Uterus (tissue), 4 donors: ENCODE results near the gene ZNF892. TPM values are rescaled to one million over a fixed set of nuclear protein-coding genes. Genes with fewer than 3 reads are reported as not detected.

ENCODE experiments used
- DNase-seq, 2 donors: peaks; one replicate each; pipeline ENCODE4 v3.0.0-alpha.2; 2019 to 2020
- H3K27ac ChIP-seq, 2 donors: fragments of 200-600 bp; sonication (generic); 1 replicate in 1 of 2; 2 replicates in 1 of 2; pipeline ENCODE4 v1.5.1; 2016 to 2018
- H3K27me3 ChIP-seq, 2 donors: fragments of 200-600 bp; sonication (generic); one replicate each; pipeline ENCODE4 v1.5.1; 2018 to 2019; ENCODE audit warnings: control low read depth in 1 of 2
- H3K36me3 ChIP-seq, 2 donors: fragments of 200-600 bp; sonication (generic); one replicate each; pipeline ENCODE4 v1.5.1; 2019; ENCODE audit warnings: control low read depth in 1 of 2
- H3K4me1 ChIP-seq, 2 donors: fragments of 200-600 bp; sonication (generic); one replicate each; pipeline ENCODE4 v1.5.1; 2018 to 2019; ENCODE audit warnings: control low read depth in 1 of 2
- H3K4me3 ChIP-seq, 2 donors: fragments of 200-600 bp; sonication (generic); 1 replicate in 1 of 2; 2 replicates in 1 of 2; pipeline ENCODE4 v1.5.1; 2018 to 2019; ENCODE audit warnings: mild to moderate bottlenecking in 1 of 2
- H3K9me3 ChIP-seq, 2 donors: fragments of 200-600 bp; sonication (generic); one replicate each; pipeline ENCODE4 v1.5.1; 2019; ENCODE audit warnings: control low read depth in 1 of 2
- POLR2A ChIP-seq, 2 donors: fragments of 450-650 bp; IDR thresholded peaks; one replicate each; pipeline ENCODE4 v1.6.1; 2016; ENCODE audit warnings: antibody characterized with exemption in 2 of 2, mild to moderate bottlenecking in 1 of 2, moderate library complexity in 1 of 2
- intact Hi-C: fragments of 100-400 bp; cut with DNase I; formaldehyde crosslinking; loops from one replicate; pipeline ENCODE4 v1.15.1; 2023; ENCODE audit warnings: low total_unique reads
- total RNA-seq, 4 donors: library from RNA; depleted of rRNA in 3 of 4; stranded (reverse); fragments of >200 nt in 3 of 4; gene quantifications; one replicate each; pipeline versions ENCODE4 v1.1.0 to v1.2.4, GENCODE V29; 2014 to 2023
- TF ChIP-seq, protein P1 (sequence below), 4 experiments: fragments of 200-600 bp in 2 of 4; fragments of 450-650 bp in 2 of 4; sonication (generic) in 2 of 4; IDR thresholded peaks; one replicate each; pipeline ENCODE4 v1.5.1; 2016 to 2019; ENCODE audit warnings: antibody characterized with exemption in 4 of 4, mild to moderate bottlenecking in 2 of 4, moderate library complexity in 1 of 4
- donor health status: DM: yes; HTN: yes; CAD: no.

ZNF892 gene
- total RNA-seq, 4 donors from 2014 or later = 0.88 to 19.6 (median 6.9) TPM

DNA sequence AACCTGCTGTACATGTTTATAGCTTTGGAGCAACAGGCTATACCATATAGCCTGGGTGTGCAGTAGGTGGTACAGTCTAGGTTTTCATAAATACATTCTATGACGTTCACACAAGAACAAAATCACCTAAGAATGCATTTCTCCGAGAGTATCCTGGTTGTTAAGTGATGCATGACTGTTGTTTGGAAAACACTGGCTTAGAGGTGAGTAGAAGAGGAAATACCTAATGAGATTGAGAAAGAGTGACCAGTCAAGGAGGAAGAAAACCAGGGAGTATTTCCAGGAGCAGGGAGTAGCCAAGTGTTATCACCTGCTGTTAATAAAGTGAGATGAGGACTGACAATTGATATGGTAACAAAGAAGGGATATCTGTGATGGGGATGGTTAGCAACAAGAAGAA lies 2.9 kb upstream of the ZNF892 start:
- no peak overlapping the region for H3K27ac ChIP-seq
- peaks cover 0 to 5% of the 10 kb centered on the region in 2 donors for H3K4me1 ChIP-seq
- DNase-seq = no peak
- no peaks in the 10 kb centered on the region for H3K27me3 ChIP-seq
- TF ChIP-seq, protein P1, sequence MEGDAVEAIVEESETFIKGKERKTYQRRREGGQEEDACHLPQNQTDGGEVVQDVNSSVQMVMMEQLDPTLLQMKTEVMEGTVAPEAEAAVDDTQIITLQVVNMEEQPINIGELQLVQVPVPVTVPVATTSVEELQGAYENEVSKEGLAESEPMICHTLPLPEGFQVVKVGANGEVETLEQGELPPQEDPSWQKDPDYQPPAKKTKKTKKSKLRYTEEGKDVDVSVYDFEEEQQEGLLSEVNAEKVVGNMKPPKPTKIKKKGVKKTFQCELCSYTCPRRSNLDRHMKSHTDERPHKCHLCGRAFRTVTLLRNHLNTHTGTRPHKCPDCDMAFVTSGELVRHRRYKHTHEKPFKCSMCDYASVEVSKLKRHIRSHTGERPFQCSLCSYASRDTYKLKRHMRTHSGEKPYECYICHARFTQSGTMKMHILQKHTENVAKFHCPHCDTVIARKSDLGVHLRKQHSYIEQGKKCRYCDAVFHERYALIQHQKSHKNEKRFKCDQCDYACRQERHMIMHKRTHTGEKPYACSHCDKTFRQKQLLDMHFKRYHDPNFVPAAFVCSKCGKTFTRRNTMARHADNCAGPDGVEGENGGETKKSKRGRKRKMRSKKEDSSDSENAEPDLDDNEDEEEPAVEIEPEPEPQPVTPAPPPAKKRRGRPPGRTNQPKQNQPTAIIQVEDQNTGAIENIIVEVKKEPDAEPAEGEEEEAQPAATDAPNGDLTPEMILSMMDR (IDR thresholded peaks at IDR 0.05) = no peak
- TF ChIP-seq POLR2A (IDR thresholded peaks at IDR 0.05) = no peak
- no peaks in the 10 kb centered on the region for H3K36me3 ChIP-seq
- intact Hi-C loops = no loop called here
- H3K9me3 ChIP-seq = no peaks in the 10 kb centered on the region
- H3K4me3 ChIP-seq = no peak overlapping the region

DNA sequence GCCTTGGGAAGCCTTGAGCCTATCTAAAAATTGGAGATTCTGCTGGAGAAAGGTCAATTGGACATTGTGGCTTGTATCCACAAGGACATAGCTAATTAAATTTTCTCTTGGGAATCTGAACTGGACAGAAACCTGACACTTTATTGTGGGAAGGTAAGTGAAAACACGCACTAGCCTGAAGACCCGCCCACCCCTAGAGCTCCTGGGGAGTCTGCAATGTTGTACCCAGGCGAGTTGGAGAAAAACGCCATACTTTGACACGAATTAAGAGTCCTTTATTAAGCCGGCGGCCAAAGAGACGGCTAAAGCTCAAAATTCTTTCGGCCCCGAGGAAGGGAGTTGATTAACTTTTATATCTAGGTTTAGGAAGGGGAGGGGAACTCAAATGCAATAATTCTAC lies 1.2 kb upstream of the ZNF892 start:
- intact Hi-C loops = no loop called here
- TF ChIP-seq POLR2A (IDR thresholded peaks at IDR 0.05) = no peak
- TF ChIP-seq, protein P1 (IDR thresholded peaks at IDR 0.05) = no peak
- Histone ChIP-seq H3K36me3 (no peaks in the 10 kb centered on the region), H3K27ac (no peak overlapping the region), H3K27me3 (no peaks in the 10 kb centered on the region), H3K4me1 (peaks cover 0 to 5% of the 10 kb centered on the region in 2 donors), H3K4me3 (no peak overlapping the region), H3K9me3 (no peaks in the 10 kb centered on the region)
- no peak for DNase-seq

DNA sequence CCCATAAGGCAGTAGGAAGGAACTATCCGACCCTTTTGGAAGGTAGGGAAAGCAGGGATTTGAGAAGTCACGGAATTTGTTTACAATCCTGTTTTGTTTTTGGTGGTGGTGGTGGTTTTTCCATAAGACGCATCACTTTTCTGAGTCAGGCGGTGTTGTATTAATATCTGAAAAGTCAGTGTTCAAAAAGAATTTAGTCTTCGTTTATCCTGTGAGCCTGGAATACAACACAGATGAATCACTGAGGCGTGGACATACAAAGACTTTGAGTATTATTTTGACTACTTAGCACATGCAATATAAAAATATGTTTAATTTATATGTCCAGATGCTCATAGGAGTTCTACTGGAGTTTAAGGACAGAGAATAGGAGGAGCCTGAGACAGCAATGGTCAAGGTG lies 785 bp downstream of the ZNF892 start:
- TF ChIP-seq, protein P1 (IDR thresholded peaks at IDR 0.05) = no peak
- TF ChIP-seq POLR2A (IDR thresholded peaks at IDR 0.05) = no peak
- Histone ChIP-seq H3K9me3 (peaks cover 0 to 11% of the 10 kb centered on the region in 2 donors), H3K4me3 (peak overlapping the region; percentile 67 to 94), H3K4me1 (peaks cover 0 to 5% of the 10 kb centered on the region in 2 donors), H3K27me3 (no peaks in the 10 kb centered on the region), H3K36me3 (no peaks in the 10 kb centered on the region), H3K27ac (peak overlapping the region; percentile 89 to 93)
- no peak for DNase-seq
- intact Hi-C loops = no loop called here

DNA sequence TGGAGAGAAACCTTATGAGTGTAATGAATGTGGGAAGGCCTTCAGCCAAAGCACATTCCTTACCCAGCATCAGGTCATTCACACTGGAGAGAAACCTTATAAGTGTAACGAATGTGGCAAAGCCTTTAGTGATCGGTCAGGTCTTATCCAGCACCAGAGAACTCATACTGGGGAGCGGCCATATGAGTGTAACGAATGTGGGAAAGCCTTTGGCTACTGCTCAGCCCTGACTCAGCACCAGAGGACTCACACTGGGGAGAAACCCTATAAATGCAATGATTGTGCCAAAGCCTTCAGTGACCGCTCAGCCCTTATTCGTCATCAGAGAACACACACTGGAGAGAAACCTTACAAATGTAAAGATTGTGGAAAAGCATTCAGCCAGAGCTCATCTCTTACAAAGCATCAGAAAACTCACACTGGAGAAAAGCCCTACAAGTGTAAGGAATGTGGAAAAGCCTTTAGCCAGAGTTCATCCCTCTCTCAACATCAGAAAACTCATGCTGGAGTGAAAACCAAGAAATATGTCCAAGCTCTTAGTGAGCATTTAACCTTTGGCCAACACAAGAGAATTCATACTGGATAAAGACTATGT lies 7.8 kb downstream of the ZNF892 start:
- no peaks in the 10 kb centered on the region for H3K36me3 ChIP-seq
- H3K27me3 ChIP-seq = no peaks in the 10 kb centered on the region
- DNase-seq = no peak
- no peak for TF ChIP-seq POLR2A (IDR thresholded peaks at IDR 0.05)
- TF ChIP-seq, protein P1 (IDR thresholded peaks at IDR 0.05) = no peak
- H3K4me3 ChIP-seq = no peak overlapping the region
- intact Hi-C loops = no loop called here
- H3K27ac ChIP-seq = no peak overlapping the region
- no peaks in the 10 kb centered on the region for H3K4me1 ChIP-seq
- peaks cover 0 to 75% of the 10 kb centered on the region in 2 donors for H3K9me3 ChIP-seq

DNA sequence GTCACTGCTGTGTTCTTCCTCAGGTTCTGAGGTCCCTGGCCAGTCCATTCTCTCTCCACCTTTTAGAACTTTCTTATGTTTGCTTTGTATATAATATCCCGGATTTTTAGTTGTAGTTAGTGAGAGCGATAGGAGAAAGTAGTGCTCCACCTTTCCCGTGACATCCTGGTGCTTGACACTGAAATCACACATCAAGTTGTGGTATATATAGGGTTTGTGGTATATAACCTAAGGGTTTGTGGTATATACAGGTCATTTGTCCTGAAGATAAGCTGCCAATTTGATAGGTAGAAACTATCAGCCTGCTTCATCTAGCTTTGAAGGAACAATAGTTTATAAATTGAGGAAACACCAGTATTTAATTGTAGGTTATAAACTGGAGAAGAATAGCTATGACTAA lies 13.1 kb downstream of the ZNF892 start:
- no peak for DNase-seq
- Histone ChIP-seq H3K4me3 (no peak overlapping the region), H3K27ac (no peak overlapping the region), H3K27me3 (no peaks in the 10 kb centered on the region), H3K9me3 (peaks cover 0 to 70% of the 10 kb centered on the region in 2 donors), H3K36me3 (no peaks in the 10 kb centered on the region), H3K4me1 (no peaks in the 10 kb centered on the region)
- intact Hi-C loops = no loop called here
- TF ChIP-seq, protein P1 (IDR thresholded peaks at IDR 0.05) = no peak
- no peak for TF ChIP-seq POLR2A (IDR thresholded peaks at IDR 0.05)
